HG03342 (cell line): Measurements from ENCODE around the gene CCDC92B.
"Not testable (repeated sequence)": the region's sequence is repeated elsewhere in the genome, so short reads cannot be mapped to it uniquely, and the experiment has no call there.

ENCODE experiments used
- ATAC-seq: cut with Tn5 transposase; IDR thresholded peaks from one replicate; pipeline ENCODE4 v1.9.1; 2021; ENCODE audit warnings: mild to moderate bottlenecking, moderate library complexity; ENCODE audit not compliant: unreplicated experiment

CCDC92B gene

DNA sequence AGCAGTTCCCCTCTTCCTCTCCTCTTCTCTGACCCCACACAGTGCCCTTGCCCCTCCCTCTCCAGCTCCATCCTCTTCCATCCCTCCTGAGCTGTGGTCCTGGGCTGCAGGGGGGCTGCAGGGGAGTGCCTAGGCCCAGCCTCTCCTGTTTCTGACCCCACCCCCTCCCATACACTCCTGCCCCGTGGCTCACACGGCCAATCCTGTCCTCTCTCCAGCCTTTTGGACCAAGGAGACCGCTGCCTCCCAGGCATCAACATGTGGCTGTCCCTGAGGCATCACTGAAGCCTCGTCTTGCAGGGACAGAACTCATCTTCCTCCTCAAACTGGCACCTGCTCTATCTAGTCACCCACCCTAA lies 44.6 kb downstream of the CCDC92B start:
- ATAC-seq, result no peak

DNA sequence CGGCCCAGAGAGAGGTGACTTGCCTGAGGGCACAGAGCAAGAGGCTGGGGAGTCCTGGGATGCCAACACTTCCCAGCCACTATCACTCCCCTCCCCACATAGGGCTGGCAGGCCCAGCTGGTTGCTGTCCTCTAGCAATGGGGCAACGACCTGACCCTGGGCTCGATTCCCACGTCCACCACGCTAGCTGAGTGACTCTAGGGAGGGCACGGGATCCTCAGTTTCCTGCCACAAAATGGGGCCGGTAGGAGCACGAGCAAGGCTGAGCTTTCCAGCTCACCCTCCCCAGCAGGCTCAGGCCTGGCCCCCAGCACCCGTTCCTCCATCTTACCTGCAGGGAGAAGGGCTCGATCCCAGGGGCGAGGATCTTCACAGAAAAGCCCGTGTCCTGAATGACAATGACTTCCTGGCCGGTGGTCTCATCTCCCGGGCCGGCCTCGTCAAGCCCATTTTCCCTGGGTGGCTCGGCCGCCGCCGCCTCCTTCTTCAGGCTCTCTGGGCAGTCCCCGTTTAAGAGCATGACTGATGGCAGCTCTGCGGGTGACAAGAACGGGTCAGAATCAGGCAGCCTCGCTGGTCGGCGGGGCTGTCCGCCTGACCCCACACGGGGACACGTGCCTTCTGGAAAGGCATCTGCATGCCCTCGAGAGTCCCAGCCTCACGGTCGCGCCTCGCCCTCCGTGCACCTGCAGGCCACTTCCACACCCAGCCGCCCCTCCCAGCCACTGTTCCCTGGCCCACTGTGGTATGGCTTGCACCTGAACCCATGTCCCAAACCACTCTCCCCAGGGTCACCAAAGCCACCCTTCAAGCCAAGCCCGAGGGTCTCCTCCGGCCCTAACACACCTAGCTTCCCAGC lies 45.2 kb downstream of the CCDC92B start:
- no peak for ATAC-seq

- no peak for ATAC-seq
Measured at GRCh38 chr17:2703606-2704005, 45.8 kb downstream of the CCDC92B start.

- ATAC-seq, result no peak
Measured at GRCh38 chr17:2703181-2703580, 46.3 kb downstream of the CCDC92B start.

- ATAC-seq, result no peak
Measured at GRCh38 chr17:2701996-2702741, 47.3 kb downstream of the CCDC92B start.

- no peak for ATAC-seq
Measured at GRCh38 chr17:2701161-2701995, 48.1 kb downstream of the CCDC92B start.

- no peak for ATAC-seq
Measured at GRCh38 chr17:2700491-2701141, 48.8 kb downstream of the CCDC92B start.

DNA sequence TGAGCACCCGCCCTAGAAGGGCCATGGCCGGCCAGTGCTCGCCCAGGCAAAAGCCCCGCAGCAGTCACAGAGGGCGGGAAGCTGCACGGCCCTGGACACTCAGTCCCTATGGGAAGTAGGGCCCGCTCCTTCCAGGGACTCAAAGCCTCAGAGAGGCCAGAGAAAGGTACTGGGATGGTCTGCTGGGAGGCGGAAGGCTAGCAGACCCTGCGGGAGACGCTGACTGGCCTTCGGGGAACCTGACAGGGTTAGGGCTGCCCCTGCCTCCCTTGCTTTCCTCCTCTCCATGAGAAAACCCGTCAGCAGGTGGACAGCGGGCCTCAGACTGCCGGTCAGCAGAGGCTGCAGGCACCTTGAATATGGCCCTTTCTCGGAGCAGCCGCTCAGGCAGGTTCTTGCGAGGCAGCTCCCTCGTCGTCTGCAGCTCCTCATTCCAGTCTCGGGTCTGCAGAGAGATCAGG lies 49.4 kb downstream of the CCDC92B start:
- ATAC-seq, result no peak

GRCh38 chr17:2699216-2699805 lies 50.1 kb downstream of the CCDC92B start:
- not testable (repeated sequence) for ATAC-seq

DNA sequence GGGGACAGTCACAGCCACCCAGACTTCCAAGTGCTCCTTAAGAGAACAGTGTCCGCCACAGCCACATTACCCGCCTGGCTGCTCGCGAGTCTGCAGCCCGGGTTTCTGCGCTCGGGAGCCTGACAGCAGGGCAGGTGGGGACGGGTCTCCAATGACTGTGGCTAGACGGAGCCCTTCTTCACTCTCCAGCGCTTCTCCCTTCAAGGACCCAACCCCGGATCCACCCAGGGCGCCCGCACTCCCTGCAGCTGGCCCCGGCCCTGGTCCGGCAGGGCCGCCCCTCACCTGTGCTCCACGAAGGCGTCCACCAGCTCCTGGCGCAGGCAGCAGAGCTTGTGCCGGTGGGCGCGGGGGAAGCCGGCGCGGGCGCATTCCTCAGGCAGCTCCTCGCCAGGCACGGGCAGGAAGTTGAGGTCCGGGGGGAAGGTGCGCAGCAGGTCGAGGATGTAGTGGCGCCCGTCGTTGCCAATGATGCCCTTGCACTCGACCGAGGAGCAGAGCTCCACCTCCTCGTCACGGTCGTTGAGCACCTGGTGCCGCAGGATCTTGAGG lies 51.8 kb downstream of the CCDC92B start:
- no peak for ATAC-seq

DNA sequence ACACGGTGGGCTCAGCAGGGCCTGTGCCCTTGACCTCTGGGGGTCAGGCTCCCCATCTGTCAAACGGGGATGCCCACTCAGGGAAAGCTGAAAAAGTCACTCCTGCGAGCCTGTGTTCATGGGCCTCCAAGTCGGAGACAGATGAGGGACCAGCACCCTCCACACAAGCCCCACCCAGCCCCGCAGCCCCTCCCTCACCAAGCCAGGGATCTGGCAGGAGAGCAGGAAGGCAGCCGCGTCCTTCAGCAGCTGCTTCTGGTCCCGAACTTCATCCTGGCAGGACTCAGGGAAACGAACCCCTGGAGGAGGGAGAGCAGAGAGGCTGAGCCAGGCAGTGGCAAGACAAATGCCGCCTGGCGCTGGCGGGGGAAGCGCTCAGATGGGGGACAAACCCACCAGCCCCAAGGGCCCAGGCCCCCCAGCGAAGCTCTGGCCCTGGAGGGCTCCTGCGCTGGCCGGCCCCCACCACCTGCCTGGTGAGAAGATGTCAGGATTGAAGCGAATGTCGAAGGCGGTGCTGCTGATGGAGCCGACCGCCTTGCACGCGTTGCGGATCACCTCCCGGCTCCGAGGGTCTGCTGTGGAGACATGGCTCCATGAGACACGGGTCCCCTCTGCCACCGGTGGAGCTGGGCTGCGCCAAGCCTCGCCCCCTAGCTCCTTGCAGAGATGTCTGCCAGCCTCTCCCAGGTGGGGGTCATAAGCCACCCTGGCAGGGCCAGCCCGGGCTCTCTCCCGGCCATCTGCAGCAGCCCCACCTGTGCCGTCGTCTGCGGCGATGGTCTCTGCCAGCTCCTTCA lies 53.3 kb downstream of the CCDC92B start:
- ATAC-seq, result no peak

DNA sequence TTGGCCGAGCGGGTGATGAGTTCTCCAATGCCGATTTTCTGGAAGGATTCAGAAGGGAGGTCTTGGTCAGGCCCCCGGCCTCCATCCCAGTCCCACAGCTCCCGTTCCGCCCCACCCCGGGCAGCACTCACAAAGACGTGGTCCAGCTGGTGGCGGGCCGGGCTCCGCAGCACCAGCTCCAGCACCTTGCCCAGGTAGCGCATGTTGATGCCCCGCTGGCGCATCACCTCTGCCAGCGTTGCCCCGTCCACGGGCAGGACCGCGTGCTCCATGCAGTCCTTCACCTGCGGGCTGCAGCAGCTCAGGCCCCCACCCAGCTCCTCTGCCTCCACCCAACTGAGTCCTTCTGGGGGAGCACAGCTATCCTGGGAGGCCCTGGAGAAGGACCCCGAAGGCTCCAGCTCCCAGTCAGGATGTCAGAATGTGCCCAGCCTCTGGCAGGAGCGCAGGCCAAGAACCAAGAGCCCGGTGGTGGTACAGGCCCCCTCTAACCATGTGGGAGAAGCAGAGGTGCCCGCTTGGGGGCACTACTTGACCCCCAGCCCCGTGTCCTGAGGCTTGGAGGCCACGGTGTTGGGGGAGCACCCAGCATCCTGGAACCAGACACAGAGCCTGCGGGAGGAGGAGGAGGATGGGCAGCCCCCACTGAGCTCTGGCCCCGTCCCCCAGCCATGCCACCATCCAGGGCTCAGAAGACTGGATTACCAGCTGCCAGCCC lies 54.0 kb downstream of the CCDC92B start:
- no peak for ATAC-seq

- no peak for ATAC-seq
Measured at GRCh38 chr17:2694381-2695242, 54.8 kb downstream of the CCDC92B start.

GRCh38 chr17:2693561-2694380 lies 55.7 kb downstream of the CCDC92B start:
- no peak for ATAC-seq

- no peak for ATAC-seq
Measured at GRCh38 chr17:2692781-2693135, 56.7 kb downstream of the CCDC92B start.

DNA sequence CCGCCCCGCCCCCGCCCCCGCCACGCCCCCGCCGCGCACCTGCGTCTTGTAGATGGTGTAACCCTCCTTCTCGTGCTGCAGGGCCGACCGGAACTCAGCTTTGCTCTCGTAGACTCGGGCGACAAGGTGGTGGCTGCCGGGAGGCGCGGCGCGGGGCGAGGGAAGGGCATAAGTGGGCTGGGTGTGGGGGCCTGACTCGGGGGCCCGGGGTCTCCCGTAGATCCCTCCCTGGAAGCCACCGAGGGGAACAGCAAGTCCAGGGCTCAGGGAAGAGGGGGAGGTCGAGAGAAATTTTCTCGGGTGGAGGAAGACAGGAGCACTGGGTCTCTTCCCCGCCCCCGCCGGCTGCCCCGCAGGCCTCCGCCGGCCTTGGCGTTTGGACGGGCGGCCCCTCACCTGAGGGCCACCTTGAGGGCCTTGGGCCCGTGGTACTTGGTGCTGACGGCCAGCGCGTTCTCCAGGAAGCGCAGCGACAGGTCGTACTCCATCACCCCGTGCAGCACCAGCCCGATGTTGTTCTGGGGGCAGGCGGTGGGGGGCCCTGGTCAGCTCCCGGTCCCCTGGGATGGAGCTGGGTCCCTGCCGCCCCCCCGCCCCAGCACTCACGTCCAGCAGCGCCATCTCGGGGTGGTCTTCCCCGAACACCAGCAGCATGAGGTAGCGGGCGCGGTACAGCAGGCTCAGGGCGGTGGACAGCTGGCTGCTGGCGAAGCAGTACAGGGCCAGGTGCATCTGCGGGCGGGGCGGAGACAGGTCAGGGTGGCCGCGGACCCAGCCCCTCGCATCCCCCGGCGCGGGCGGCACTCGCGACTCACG lies 57.3 kb downstream of the CCDC92B start:
- no peak for ATAC-seq
